IMR-90 (cell line): ENCODE results near the gene MTHFSD. TPM values are rescaled to one million over a fixed set of nuclear protein-coding genes. Genes with fewer than 3 reads are reported as not detected.

Experiments
- polyA plus RNA-seq, 3 experiments: library from polyadenylated mRNA; depleted of rRNA; stranded (reverse); fragments of >200 nt; gene quantifications; 2 replicates each; pipeline ENCODE4 v1.2.3, GENCODE V29; 2012; ENCODE audit warnings: low replicate concordance in 1 of 3
- total RNA-seq: library from RNA; depleted of rRNA; stranded (reverse); fragments of >200 nt; gene quantifications from 2 replicates; pipeline ENCODE4 v1.2.3, GENCODE V29; 2012; rRNA removed

The MTHFSD gene
- total and polyA plus RNA-seq, 2 of the 4 experiments (the other 2 are of a cell fraction), result 8.2 to 16.8 TPM

Other genes starting within 250 kb of the MTHFSD start
- 2.7 and 4.2 TPM in 2 replicates for gene FOXF1, start 44.7 kb downstream of the MTHFSD start, total RNA-seq
- 33.0 and 34.5 TPM in 2 replicates for gene FOXF1, start 44.7 kb downstream of the MTHFSD start, polyA plus RNA-seq (2012; rRNA removed)
- 0.90 and 1.1 TPM in 2 replicates for gene FOXC2, start 11.6 kb upstream of the MTHFSD start, total RNA-seq
- gene FOXC2, start 11.6 kb upstream of the MTHFSD start, polyA plus RNA-seq (2012; rRNA removed), result 6.4 and 9.2 TPM in 2 replicates
- gene FOXL1, start 23.3 kb upstream of the MTHFSD start, total RNA-seq, result 15.2 and 23.9 TPM in 2 replicates
- gene FOXL1, start 23.3 kb upstream of the MTHFSD start, polyA plus RNA-seq (2012; rRNA removed), result 25.8 and 29.9 TPM in 2 replicates